ENCODE data around the gene SMAD3. TPM values are rescaled to one million over a fixed set of nuclear protein-coding genes. Genes with fewer than 3 reads are reported as not detected.

Gene SMAD3
- total and polyA plus RNA-seq, 2 of the 8 experiments (the other 6 are each of a cell fraction or from before 2014, with no cell fraction given), result 10.1 to 12.4 TPM

GRCh38 chr15:67103021-67103420 lies 37.6 kb downstream of the SMAD3 start (continued):
- TF ChIP-seq HDAC6 (IDR thresholded peaks at IDR 0.05; ENCODE audit: low read depth, low read length), result no peak
- TF ChIP-seq SP2 (IDR thresholded peaks at IDR 0.05; ENCODE audit: low read length), result no peak
- no peak for TF ChIP-seq GTF2F1 (IDR thresholded peaks at IDR 0.05; ENCODE audit: borderline replicate concordance, low read depth, low read length)
- TF ChIP-seq SIX5 (IDR thresholded peaks at IDR 0.05; ENCODE audit: low read depth, low read length), result no peak
- no peak for TF ChIP-seq RXRA (IDR thresholded peaks at IDR 0.05; ENCODE audit: insufficient read depth, low read depth, low read length)
- no peak for TF ChIP-seq TAF7 (optimal IDR thresholded peaks at IDR 0.05; ENCODE audit: borderline replicate concordance, low read depth, low read length)
- no peak for TF ChIP-seq CREB1 (IDR thresholded peaks at IDR 0.05)

Data from H1 (cell line).